ENCODE results near the gene COL28A1.

The COL28A1 gene

DNA sequence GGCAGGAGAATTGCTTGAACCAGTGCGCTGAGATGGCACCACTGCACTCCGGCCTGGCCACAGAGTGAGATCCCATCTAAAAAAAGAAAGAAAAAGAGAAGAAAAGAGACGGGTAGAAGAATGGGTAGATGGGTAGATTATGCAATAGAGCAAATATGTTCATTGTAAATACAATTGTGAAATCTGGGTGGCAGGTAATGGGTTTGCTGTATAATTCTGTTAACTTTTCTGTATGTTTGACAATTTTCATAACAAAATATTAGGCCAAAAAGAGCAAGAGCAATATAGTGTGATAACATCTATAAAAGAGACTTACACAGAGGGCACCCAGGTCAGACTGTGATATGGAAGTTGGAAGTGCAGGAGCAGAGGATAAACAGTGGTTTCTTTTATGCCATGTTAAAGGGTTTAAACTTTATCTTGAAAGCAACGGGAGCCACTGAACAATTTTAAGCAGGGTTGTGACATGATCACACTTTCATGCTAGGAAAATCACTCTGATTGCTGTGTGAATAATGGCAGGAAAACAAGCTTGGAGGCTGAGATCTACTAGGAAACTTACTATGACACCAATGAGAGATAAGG lies 6.7 kb upstream of the COL28A1 start:
- ATAC-seq (no peak), DNase-seq (ENCODE audit: low spot score in 2 of 2) (no peak)
- H3K27ac Mint-ChIP-seq = no peak overlapping the region
- no peak overlapping the region for H3K4me3 Mint-ChIP-seq
- H3K36me3 Mint-ChIP-seq = no peaks in the 10 kb centered on the region
- no peaks in the 10 kb centered on the region for H3K9me3 Mint-ChIP-seq
- H3K4me1 Mint-ChIP-seq = no peaks in the 10 kb centered on the region

DNA sequence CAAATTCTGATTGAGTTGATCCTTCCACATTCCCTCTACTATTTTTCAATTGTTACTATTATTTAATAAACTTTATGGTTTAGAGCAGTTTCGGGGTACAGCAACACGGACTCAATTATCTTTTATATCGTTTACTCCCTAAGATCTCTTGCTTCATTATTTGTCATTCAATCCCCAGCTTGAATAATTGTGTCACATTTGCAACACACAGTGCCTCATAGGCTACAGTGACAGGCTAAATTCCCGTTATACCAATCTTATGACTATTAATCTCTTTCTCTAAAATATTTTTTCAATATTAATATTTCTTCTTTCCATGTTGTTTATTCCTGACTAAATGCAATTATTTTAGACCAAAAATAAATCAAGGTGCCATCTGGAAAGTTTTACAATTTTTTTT lies 4.0 kb upstream of the COL28A1 start:
- Mint-ChIP-seq H3K4me1 (no peaks in the 10 kb centered on the region), H3K36me3 (no peaks in the 10 kb centered on the region), H3K27ac (no peak overlapping the region), H3K4me3 (no peak overlapping the region), H3K9me3 (no peaks in the 10 kb centered on the region)
- DNase-seq (ENCODE audit: low spot score in 2 of 2) (no peak), ATAC-seq (no peak)

- ATAC-seq (no peak), DNase-seq (ENCODE audit: low spot score in 2 of 2) (no peak)
- Mint-ChIP-seq H3K9me3 (no peaks in the 10 kb centered on the region), H3K36me3 (no peaks in the 10 kb centered on the region), H3K4me1 (no peaks in the 10 kb centered on the region), H3K4me3 (no peak overlapping the region), H3K27ac (no peak overlapping the region)
Measured at GRCh38 chr7:7539152-7539551, 3.5 kb upstream of the COL28A1 start.

DNA sequence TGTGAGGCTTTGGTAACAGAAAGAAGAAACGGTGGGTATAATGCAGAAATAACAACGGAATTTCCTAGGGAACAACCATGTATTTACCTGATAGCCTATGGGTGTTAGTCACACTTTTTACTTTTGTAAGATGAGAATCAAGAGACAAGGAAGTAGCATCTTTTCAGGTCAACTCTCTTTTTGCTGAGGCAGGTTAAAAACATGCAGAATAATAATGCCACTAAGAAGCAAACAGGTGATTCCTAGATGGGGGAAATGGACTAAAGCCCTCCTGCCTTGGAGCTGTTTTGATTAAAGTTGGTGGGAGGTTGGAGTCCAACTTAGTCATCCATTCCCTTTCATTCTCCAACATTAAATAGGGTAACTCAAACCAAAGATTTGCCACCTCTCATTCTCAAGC lies 2.0 kb upstream of the COL28A1 start:
- Mint-ChIP-seq H3K4me1 (no peaks in the 10 kb centered on the region), H3K36me3 (no peaks in the 10 kb centered on the region), H3K4me3 (no peak overlapping the region), H3K9me3 (no peaks in the 10 kb centered on the region), H3K27ac (no peak overlapping the region)
- ATAC-seq (no peak), DNase-seq (ENCODE audit: low spot score in 2 of 2) (no peak)

- DNase-seq (ENCODE audit: low spot score in 2 of 2) (no peak), ATAC-seq (no peak)
- no peak overlapping the region for H3K27ac Mint-ChIP-seq
- no peaks in the 10 kb centered on the region for H3K36me3 Mint-ChIP-seq
- no peak overlapping the region for H3K4me3 Mint-ChIP-seq
- H3K4me1 Mint-ChIP-seq = no peaks in the 10 kb centered on the region
- no peaks in the 10 kb centered on the region for H3K9me3 Mint-ChIP-seq
Measured at GRCh38 chr7:7536396-7537019, 835 bp upstream of the COL28A1 start.

DNA sequence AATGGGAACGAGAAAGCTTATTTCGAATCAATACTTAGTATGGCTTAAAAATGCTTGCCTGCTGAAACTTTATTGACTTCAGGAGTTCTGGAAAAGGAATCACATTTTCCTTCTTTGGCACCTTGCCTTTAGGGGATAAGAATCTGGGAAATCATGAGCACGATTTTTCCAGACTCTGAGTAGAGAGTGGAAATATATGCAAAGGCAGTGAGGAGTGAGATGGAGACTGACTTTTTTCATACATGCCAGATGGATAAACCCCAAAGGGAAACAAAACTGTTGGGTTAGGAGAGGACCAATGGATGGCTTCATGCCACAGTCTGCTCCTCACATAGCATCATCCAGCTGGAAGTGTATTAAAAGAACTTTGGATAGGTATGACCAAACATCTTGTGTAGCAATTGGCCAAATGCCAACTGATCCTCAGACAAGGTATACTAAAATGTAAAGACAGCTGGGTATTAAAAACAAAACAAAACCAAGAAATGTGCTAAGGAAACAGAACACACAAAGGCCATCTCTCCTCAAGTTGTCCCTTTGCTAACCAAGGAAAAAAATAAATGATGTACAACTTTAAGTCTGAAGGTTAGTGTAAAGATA lies 1.7 kb downstream of the COL28A1 start:
- Mint-ChIP-seq H3K4me3 (no peak overlapping the region), H3K4me1 (no peaks in the 10 kb centered on the region), H3K27ac (no peak overlapping the region), H3K36me3 (no peaks in the 10 kb centered on the region), H3K9me3 (no peaks in the 10 kb centered on the region)
- ATAC-seq = no peak
- DNase-seq (ENCODE audit: low spot score in 2 of 2) = no peak

DNA sequence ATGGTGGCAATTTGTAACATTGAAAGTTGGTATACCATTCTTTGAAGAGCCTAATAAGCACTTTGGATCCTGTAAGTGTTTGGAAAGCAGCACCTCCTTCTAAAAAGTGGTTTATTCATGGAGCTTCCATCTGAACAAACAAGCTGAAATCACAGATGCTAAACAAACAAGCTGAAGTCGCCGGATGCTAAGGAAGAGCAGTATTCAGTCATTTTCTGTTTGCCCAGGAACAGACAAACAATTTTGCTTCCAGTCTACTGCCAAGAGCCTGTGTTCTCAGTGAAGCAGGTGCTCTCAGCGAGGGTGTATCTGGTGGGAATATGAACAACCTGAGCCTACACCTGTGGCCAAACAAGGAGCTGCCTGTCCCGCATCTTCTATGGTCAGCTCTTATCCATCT lies 6.3 kb downstream of the COL28A1 start:
- no peak overlapping the region for H3K4me3 Mint-ChIP-seq
- DNase-seq (ENCODE audit: low spot score in 2 of 2) = no peak
- no peak for ATAC-seq
- no peak overlapping the region for H3K27ac Mint-ChIP-seq
- no peaks in the 10 kb centered on the region for H3K4me1 Mint-ChIP-seq
- no peaks in the 10 kb centered on the region for H3K36me3 Mint-ChIP-seq
- no peaks in the 10 kb centered on the region for H3K9me3 Mint-ChIP-seq

DNA sequence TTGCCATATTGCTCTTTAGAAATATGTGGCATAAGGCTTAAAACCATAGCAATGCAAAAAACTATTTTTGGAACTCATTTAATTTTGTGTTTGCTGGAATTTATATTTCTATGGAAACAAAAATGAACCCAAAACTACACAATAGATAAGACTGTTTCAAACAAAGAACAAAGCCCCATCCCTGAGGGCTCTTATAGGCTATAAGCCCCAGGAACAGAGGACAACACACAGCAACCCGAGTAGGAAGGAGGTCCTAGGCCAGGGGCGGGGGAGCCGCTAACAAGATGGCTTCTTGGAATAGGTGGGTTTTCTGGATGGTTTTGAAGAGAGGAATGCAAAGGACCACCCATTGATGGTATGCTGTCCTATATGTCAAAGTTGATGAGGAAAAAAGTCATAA lies 8.6 kb downstream of the COL28A1 start:
- Mint-ChIP-seq H3K27ac (no peak overlapping the region), H3K36me3 (no peaks in the 10 kb centered on the region), H3K4me1 (no peaks in the 10 kb centered on the region), H3K9me3 (no peaks in the 10 kb centered on the region), H3K4me3 (no peak overlapping the region)
- ATAC-seq = no peak
- no peak for DNase-seq (ENCODE audit: low spot score in 2 of 2)

GRCh38 chr7:7526006-7526405 lies 9.7 kb downstream of the COL28A1 start:
- no peak for DNase-seq (ENCODE audit: low spot score in 2 of 2)
- no peak for ATAC-seq
- H3K4me1 Mint-ChIP-seq = no peaks in the 10 kb centered on the region
- no peak overlapping the region for H3K4me3 Mint-ChIP-seq
- H3K9me3 Mint-ChIP-seq = no peaks in the 10 kb centered on the region
- no peaks in the 10 kb centered on the region for H3K36me3 Mint-ChIP-seq
- H3K27ac Mint-ChIP-seq = no peak overlapping the region

- Mint-ChIP-seq H3K36me3 (no peaks in the 10 kb centered on the region), H3K27ac (no peak overlapping the region), H3K4me1 (no peaks in the 10 kb centered on the region), H3K9me3 (no peaks in the 10 kb centered on the region), H3K4me3 (no peak overlapping the region)
- no peak for ATAC-seq
- DNase-seq (ENCODE audit: low spot score in 2 of 2) = no peak
Measured at GRCh38 chr7:7524121-7524520, 11.6 kb downstream of the COL28A1 start.

GRCh38 chr7:7522421-7522820 lies 13.3 kb downstream of the COL28A1 start:
- Mint-ChIP-seq H3K9me3 (no peaks in the 10 kb centered on the region), H3K4me1 (no peaks in the 10 kb centered on the region), H3K36me3 (no peaks in the 10 kb centered on the region), H3K27ac (no peak overlapping the region), H3K4me3 (no peak overlapping the region)
- DNase-seq (ENCODE audit: low spot score in 2 of 2) (no peak), ATAC-seq (no peak)

DNA sequence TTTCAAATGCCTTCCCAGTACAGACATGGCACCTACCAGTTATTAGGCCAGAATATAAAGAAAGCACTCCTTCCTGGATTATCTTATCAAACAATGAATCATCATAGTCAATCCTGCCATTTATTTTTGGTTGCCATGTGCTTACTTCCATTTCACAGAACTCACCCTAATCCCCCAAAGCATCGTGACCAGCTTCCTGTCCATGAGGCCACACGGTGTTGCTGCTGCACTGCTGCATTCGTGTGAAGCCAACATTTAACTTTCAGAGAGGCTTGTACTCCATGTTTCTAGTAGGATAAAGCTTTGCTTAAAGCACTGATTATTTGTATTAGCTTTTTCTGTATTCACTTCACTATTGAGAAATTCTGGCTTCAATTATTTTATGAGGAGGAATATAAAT lies 14.4 kb downstream of the COL28A1 start:
- no peak for DNase-seq (ENCODE audit: low spot score in 2 of 2)
- no peaks in the 10 kb centered on the region for H3K9me3 Mint-ChIP-seq
- H3K4me3 Mint-ChIP-seq = no peak overlapping the region
- no peaks in the 10 kb centered on the region for H3K4me1 Mint-ChIP-seq
- H3K36me3 Mint-ChIP-seq = no peaks in the 10 kb centered on the region
- H3K27ac Mint-ChIP-seq = no peak overlapping the region
- no peak for ATAC-seq

DNA sequence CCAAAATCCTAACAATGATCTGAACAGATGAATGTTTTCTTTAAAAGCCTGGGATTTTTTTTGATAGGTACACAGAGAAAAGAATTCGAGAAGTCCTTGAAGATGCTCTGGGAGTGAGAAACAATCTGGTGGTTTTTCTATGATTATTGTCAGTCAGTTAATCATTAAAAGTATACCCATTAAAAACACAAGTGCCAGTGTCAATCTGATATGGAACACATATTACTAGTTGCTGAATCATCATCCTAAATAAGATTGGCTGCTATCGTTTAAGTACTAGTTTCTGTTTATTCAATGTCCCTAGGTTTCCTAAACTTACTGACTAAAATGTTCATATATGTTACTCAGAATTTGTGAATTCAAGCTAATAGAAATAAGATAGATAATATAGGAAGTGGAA lies 16.1 kb downstream of the COL28A1 start:
- no peak overlapping the region for H3K27ac Mint-ChIP-seq

GRCh38 chr7:7519056-7519455 lies 16.6 kb downstream of the COL28A1 start:
- DNase-seq (ENCODE audit: low spot score in 2 of 2) (no peak), ATAC-seq (no peak)
- Mint-ChIP-seq H3K36me3 (no peaks in the 10 kb centered on the region), H3K4me3 (no peak overlapping the region), H3K9me3 (no peaks in the 10 kb centered on the region), H3K4me1 (no peaks in the 10 kb centered on the region), H3K27ac (no peak overlapping the region)

More for the DNA sequence above, 16.1 kb downstream of the COL28A1 start:
- Mint-ChIP-seq H3K4me1 (no peaks in the 10 kb centered on the region), H3K36me3 (no peaks in the 10 kb centered on the region), H3K9me3 (no peaks in the 10 kb centered on the region), H3K4me3 (no peak overlapping the region)
- DNase-seq (ENCODE audit: low spot score in 2 of 2) (no peak), ATAC-seq (no peak)

DNA sequence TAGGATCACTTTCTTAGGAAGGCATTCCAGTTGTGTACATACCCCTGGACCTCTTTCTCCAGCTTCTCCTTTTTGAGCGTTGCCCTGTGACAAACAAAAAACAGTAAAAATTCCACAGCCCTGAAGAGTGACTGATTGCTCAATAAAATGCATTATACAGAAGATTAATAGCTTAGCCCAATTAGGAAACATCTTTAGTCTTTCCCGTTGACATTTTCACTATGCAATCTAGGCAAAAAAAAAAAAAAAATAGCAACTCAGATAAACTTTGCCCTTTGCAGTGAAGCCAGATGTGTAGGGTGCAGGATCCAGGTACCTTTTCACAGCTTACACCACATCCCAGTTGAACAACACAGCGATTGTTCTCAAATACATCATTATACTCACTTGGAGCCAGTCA lies 17.9 kb downstream of the COL28A1 start:
- DNase-seq (ENCODE audit: low spot score in 2 of 2) = no peak
- Mint-ChIP-seq H3K4me1 (no peaks in the 10 kb centered on the region), H3K4me3 (no peak overlapping the region), H3K9me3 (no peaks in the 10 kb centered on the region), H3K27ac (no peak overlapping the region), H3K36me3 (no peaks in the 10 kb centered on the region)
- no peak for ATAC-seq

- DNase-seq (ENCODE audit: low spot score in 2 of 2) (no peak), ATAC-seq (no peak)
- H3K9me3 Mint-ChIP-seq = no peaks in the 10 kb centered on the region
- H3K27ac Mint-ChIP-seq = no peak overlapping the region
- no peaks in the 10 kb centered on the region for H3K36me3 Mint-ChIP-seq
- no peak overlapping the region for H3K4me3 Mint-ChIP-seq
- H3K4me1 Mint-ChIP-seq = no peaks in the 10 kb centered on the region
Measured at GRCh38 chr7:7516662-7517061, 19.0 kb downstream of the COL28A1 start.

Measured in stimulated activated effector memory CD8-positive, alpha-beta T cell treated with anti-CD3 and anti-CD28 coated beads, Interleukin-12 subunit alpha, Interleukin-12 subunit beta, amount 100 ng/mL, for 72 hours (primary cell).